SJCRH30 (cell line): ENCODE results near the gene POU3F1. TPM values are rescaled to one million over a fixed set of nuclear protein-coding genes. Genes with fewer than 3 reads are reported as not detected.

Experiments
- DNase-seq, 2 experiments: peaks; one replicate each; pipeline ENCODE4 v3.0.0-alpha.2; 2015 to 2020
- H3K27ac ChIP-seq: fragments of 250-450 bp; sonication (Bioruptor Pico); 2 replicates; pipeline ENCODE4 v1.5.1; 2020; ENCODE audit warnings: mild to moderate bottlenecking, moderate library complexity
- H3K27me3 ChIP-seq: fragments of 250-450 bp; sonication (Bioruptor Pico); 2 replicates; pipeline ENCODE4 v1.5.1; 2020; ENCODE audit warnings: mild to moderate bottlenecking, moderate library complexity
- H3K36me3 ChIP-seq: fragments of 250-450 bp; sonication (Bioruptor Pico); 2 replicates; pipeline ENCODE4 v1.5.1; 2020; ENCODE audit warnings: mild to moderate bottlenecking, moderate library complexity
- H3K4me1 ChIP-seq: fragments of 250-450 bp; sonication (Bioruptor Pico); 2 replicates; pipeline ENCODE4 v1.5.1; 2020; ENCODE audit warnings: mild to moderate bottlenecking, moderate library complexity
- H3K4me3 ChIP-seq: fragments of 250-450 bp; sonication (Bioruptor Pico); 2 replicates; pipeline ENCODE4 v1.5.1; 2020; ENCODE audit warnings: mild to moderate bottlenecking, moderate library complexity
- H3K9me3 ChIP-seq: fragments of 250-450 bp; sonication (Bioruptor Pico); replicated peaks from 2 replicates; pipeline ENCODE4 v1.5.1; 2020; ENCODE audit warnings: mild to moderate bottlenecking, moderate library complexity
- total RNA-seq: library from RNA; depleted of rRNA; stranded (reverse); fragments of >200 nt; shearing (Covaris generic); gene quantifications from 2 replicates; pipeline ENCODE4 v1.2.3, GENCODE V29; 2014

POU3F1 gene
- total RNA-seq, 1 experiment from 2014 or later = 1.6 TPM

- peak overlapping the region; percentile 32; the same call in 1 of the 2 replicates for H3K4me3 ChIP-seq
- peaks cover 44% of the 10 kb centered on the region for H3K4me1 ChIP-seq
- H3K36me3 ChIP-seq = no peaks in the 10 kb centered on the region
- peak overlapping the region; percentile 80 for H3K27ac ChIP-seq
- H3K27me3 ChIP-seq = no peaks in the 10 kb centered on the region
- DNase-seq = no peak
- H3K9me3 ChIP-seq = no peaks in the 10 kb centered on the region
Observed at GRCh38 chr1:38063616-38064015, 17.0 kb upstream of the POU3F1 start.

- H3K9me3 ChIP-seq = no peaks in the 10 kb centered on the region
- H3K27me3 ChIP-seq = no peaks in the 10 kb centered on the region
- no peak overlapping the region for H3K4me3 ChIP-seq
- peaks cover 38% of the 10 kb centered on the region for H3K4me1 ChIP-seq
- H3K27ac ChIP-seq = no peak overlapping the region
- DNase-seq = peak in 1 of 2 experiments; percentile 61
- no peaks in the 10 kb centered on the region for H3K36me3 ChIP-seq
Observed at GRCh38 chr1:38062361-38063288, 16.0 kb upstream of the POU3F1 start.

- no peaks in the 10 kb centered on the region for H3K36me3 ChIP-seq
- no peak overlapping the region for H3K27ac ChIP-seq
- H3K9me3 ChIP-seq = no peaks in the 10 kb centered on the region
- no peaks in the 10 kb centered on the region for H3K27me3 ChIP-seq
- H3K4me3 ChIP-seq = no peak overlapping the region
- peaks cover 38% of the 10 kb centered on the region for H3K4me1 ChIP-seq
- DNase-seq = no peak
Observed at GRCh38 chr1:38061883-38062328, 15.3 kb upstream of the POU3F1 start.

- Histone ChIP-seq H3K4me3 (no peak overlapping the region), H3K36me3 (no peaks in the 10 kb centered on the region), H3K27ac (no peak overlapping the region), H3K9me3 (no peaks in the 10 kb centered on the region), H3K27me3 (no peaks in the 10 kb centered on the region), H3K4me1 (peaks cover 38% of the 10 kb centered on the region)
- DNase-seq = no peak
Observed at GRCh38 chr1:38061290-38061689, 14.7 kb upstream of the POU3F1 start.

GRCh38 chr1:38060498-38060897 is 13.9 kb upstream of the POU3F1 start:
- H3K9me3 ChIP-seq = no peaks in the 10 kb centered on the region
- H3K27me3 ChIP-seq = no peaks in the 10 kb centered on the region
- H3K4me3 ChIP-seq = no peak overlapping the region
- peaks cover 38% of the 10 kb centered on the region for H3K4me1 ChIP-seq
- no peak overlapping the region for H3K27ac ChIP-seq
- DNase-seq = no peak
- H3K36me3 ChIP-seq = no peaks in the 10 kb centered on the region

GRCh38 chr1:38059635-38060250 is 13.2 kb upstream of the POU3F1 start:
- Histone ChIP-seq H3K27me3 (no peaks in the 10 kb centered on the region), H3K36me3 (no peaks in the 10 kb centered on the region), H3K4me1 (peaks cover 34% of the 10 kb centered on the region), H3K27ac (no peak overlapping the region), H3K9me3 (no peaks in the 10 kb centered on the region), H3K4me3 (no peak overlapping the region)
- DNase-seq = no peak

GRCh38 chr1:38055965-38056364 is 9.4 kb upstream of the POU3F1 start:
- Histone ChIP-seq H3K4me3 (no peak overlapping the region), H3K27ac (no peak overlapping the region), H3K9me3 (no peaks in the 10 kb centered on the region), H3K4me1 (peaks cover 21% of the 10 kb centered on the region; the same call in 1 of the 2 replicates), H3K36me3 (no peaks in the 10 kb centered on the region), H3K27me3 (no peaks in the 10 kb centered on the region)
- no peak for DNase-seq

GRCh38 chr1:38055398-38055797 is 8.8 kb upstream of the POU3F1 start:
- DNase-seq = no peak
- Histone ChIP-seq H3K27me3 (no peaks in the 10 kb centered on the region), H3K4me1 (peaks cover 22% of the 10 kb centered on the region; the same call in 1 of the 2 replicates), H3K9me3 (no peaks in the 10 kb centered on the region), H3K27ac (no peak overlapping the region), H3K36me3 (no peaks in the 10 kb centered on the region), H3K4me3 (no peak overlapping the region)

- Histone ChIP-seq H3K36me3 (no peaks in the 10 kb centered on the region), H3K4me3 (no peak overlapping the region), H3K4me1 (peaks cover 11% of the 10 kb centered on the region; the same call in 1 of the 2 replicates), H3K9me3 (no peaks in the 10 kb centered on the region), H3K27me3 (no peaks in the 10 kb centered on the region), H3K27ac (no peak overlapping the region)
- DNase-seq = no peak
Observed at GRCh38 chr1:38053416-38054091, 7.0 kb upstream of the POU3F1 start.

GRCh38 chr1:38052750-38053415 is 6.3 kb upstream of the POU3F1 start:
- no peak for DNase-seq
- Histone ChIP-seq H3K36me3 (no peaks in the 10 kb centered on the region), H3K4me1 (peaks cover 8% of the 10 kb centered on the region; the same call in 1 of the 2 replicates), H3K27ac (no peak overlapping the region), H3K9me3 (no peaks in the 10 kb centered on the region), H3K27me3 (no peaks in the 10 kb centered on the region), H3K4me3 (no peak overlapping the region)

- Histone ChIP-seq H3K9me3 (no peaks in the 10 kb centered on the region), H3K4me1 (peaks cover 8% of the 10 kb centered on the region; the same call in 1 of the 2 replicates), H3K4me3 (no peak overlapping the region), H3K27me3 (no peaks in the 10 kb centered on the region), H3K36me3 (no peaks in the 10 kb centered on the region), H3K27ac (no peak overlapping the region; the same call in 1 of the 2 replicates)
- no peak for DNase-seq
Observed at GRCh38 chr1:38051079-38051543, 4.5 kb upstream of the POU3F1 start.

GRCh38 chr1:38050397-38051078 is 3.9 kb upstream of the POU3F1 start:
- peaks cover 8% of the 10 kb centered on the region; the same call in 1 of the 2 replicates for H3K4me1 ChIP-seq
- no peaks in the 10 kb centered on the region for H3K27me3 ChIP-seq
- peak; percentile 70 to 78 for DNase-seq
- H3K9me3 ChIP-seq = no peaks in the 10 kb centered on the region
- no peaks in the 10 kb centered on the region for H3K36me3 ChIP-seq
- peak overlapping the region; percentile 17; the same call in 1 of the 2 replicates for H3K27ac ChIP-seq
- H3K4me3 ChIP-seq = no peak overlapping the region; the same call in 1 of the 2 replicates

GRCh38 chr1:38047603-38048141 is 1.1 kb upstream of the POU3F1 start:
- peak; percentile 60 for DNase-seq
- H3K27ac ChIP-seq = no peak overlapping the region; the same call in 1 of the 2 replicates
- H3K36me3 ChIP-seq = no peaks in the 10 kb centered on the region
- no peaks in the 10 kb centered on the region for H3K27me3 ChIP-seq
- peaks cover 8% of the 10 kb centered on the region; the same call in 1 of the 2 replicates for H3K4me1 ChIP-seq
- no peaks in the 10 kb centered on the region for H3K9me3 ChIP-seq
- H3K4me3 ChIP-seq = peak overlapping the region; percentile 69
